ENCODE results near the gene SEC14L1. TPM values are rescaled to one million over a fixed set of nuclear protein-coding genes. Genes with fewer than 3 reads are reported as not detected.

Gene SEC14L1
- total RNA-seq (10 to 100 TPM; 47.2 to 58.4 (median 50.1) TPM), polyA plus RNA-seq (39.6 TPM)
- long read RNA-seq, donor 1, full-length matches to known transcripts = 30 of 84 reads
- long read RNA-seq, donor 1, partial matches to known transcripts = 15 of 84 reads
- long read RNA-seq, donor 1, other reads (novel, unspliced or antisense) = 39 of 84 reads
- long read RNA-seq, donor 2, full-length matches to known transcripts = 11 of 22 reads
- long read RNA-seq, donor 2, partial matches to known transcripts = 2 of 22 reads
- long read RNA-seq, donor 2, other reads (novel, unspliced or antisense) = 9 of 22 reads
- long read RNA-seq, donor 3, full-length matches to known transcripts = 37 of 106 reads
- long read RNA-seq, donor 3, partial matches to known transcripts = 28 of 106 reads
- long read RNA-seq, donor 3, other reads (novel, unspliced or antisense) = 41 of 106 reads
- long read RNA-seq, donor 4, full-length matches to known transcripts = 11 of 42 reads
- long read RNA-seq, donor 4, partial matches to known transcripts = 12 of 42 reads
- long read RNA-seq, donor 4, other reads (novel, unspliced or antisense) = 19 of 42 reads

DNA sequence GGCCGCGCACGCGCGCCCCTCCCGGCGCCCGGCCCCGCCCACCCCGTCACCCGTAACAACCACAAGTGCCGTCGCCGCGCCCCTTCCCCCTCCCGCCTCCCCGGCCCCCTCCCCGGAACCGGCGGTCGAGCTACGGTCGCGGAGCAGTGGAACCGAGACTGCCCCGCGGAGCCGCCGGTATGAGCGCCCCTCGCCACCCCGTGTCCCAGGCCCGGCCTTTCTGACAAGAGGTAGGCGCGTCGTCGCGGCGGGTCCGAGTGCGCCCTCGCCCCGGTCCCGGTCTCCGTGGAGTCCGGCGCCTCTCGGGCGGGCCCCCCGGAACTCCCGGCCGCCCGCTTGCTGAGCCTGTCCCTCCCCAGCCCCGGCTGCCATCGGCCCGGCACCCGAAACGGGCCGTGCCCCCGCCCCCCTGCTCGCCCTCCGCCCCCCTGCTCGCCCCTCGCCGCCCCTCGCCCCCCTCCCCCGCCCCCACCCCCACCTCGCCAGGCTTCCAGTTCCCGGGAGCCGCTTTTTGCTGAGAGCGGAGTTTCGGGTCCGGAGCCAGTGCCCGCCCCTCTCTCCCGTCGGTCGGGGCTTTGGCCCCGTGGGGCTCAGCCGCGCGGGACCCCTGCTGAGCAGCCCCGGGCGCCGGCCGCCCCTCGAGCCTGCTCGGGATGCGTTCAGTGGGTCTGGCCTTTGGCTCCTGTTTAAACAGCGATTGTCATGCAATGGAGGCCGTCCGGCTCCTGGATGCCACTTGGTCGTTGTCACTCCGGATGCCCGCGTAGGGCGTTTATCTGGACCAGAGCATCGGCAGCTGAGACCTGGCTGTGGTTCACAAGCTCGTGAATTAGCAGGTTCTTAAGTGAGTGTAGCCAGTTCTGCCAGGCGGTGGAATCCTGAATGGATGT is at the start of gene SEC14L1:
Gene SEC14L1, plus strand, starts transcription at position 92 of the 890 bp plus-strand sequence. CDS start 2,628 bp downstream, outside the sequence.
- ATAC-seq = no peak
- no peaks in the 10 kb centered on the region for H3K27me3 ChIP-seq (ENCODE audit: control insufficient read depth, insufficient read depth)
- WGBS = under 1% methylated on average over 98 of the region's 99 CpGs
- H3K4me1 ChIP-seq (ENCODE audit: control insufficient read depth, insufficient read depth, low read length) = peaks cover 7% of the 10 kb centered on the region
- peak within 1 kb of the TSS; percentile 95 for H3K4me3 ChIP-seq (ENCODE audit: low read length)
- no peaks in the 10 kb centered on the region for H3K9me3 ChIP-seq (ENCODE audit: control insufficient read depth, low read length)
- DNase-seq = peak; percentile 48 to 81 (median 73)
- H3K27ac ChIP-seq (ENCODE audit: low read length) = peak within 1 kb of the TSS; percentile 96
- intact Hi-C loops (cut with DNase I) = loop anchor here (5.0 to 10.0 kb wide), 3 partner anchors 44 to 74 kb away; no protein-coding TSS in a partner anchor

DNA sequence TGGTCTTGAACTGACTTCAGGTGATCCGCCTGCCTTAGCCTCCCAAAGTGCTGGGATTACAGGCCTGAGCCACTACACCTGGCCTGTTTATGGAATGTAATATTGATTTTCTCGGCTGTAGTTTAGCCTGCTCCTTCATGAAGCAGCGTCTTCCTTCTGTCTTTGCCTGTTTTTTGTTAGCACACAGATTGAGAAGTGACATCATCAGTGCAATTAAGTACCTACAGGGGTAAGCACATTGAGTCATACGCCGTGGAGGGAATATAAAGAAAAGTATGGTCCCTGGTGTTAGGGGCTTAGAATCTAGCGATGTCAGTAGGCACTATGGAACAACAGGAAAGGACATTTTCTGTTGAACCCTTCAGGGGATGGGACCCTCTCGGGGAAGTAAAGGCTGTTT is 48.7 kb upstream of the SEC14L1 start:
- ATAC-seq (no peak), DNase-seq (no peak)
- Histone ChIP-seq H3K27ac (ENCODE audit: low read length) (no peak overlapping the region), H3K4me1 (ENCODE audit: control insufficient read depth, insufficient read depth, low read length) (peaks cover 5% of the 10 kb centered on the region), H3K27me3 (ENCODE audit: control insufficient read depth, insufficient read depth) (no peaks in the 10 kb centered on the region), H3K9me3 (ENCODE audit: control insufficient read depth, low read length) (no peaks in the 10 kb centered on the region), H3K4me3 (ENCODE audit: low read length) (no peak overlapping the region)
- intact Hi-C loops (cut with DNase I) = loop anchor here in 3 of 4 donors (5.0 to 10.0 kb wide), 3 partner anchors 40 to 123 kb away; partner anchors contain the start of gene SEC14L1 (in 2 of the 3)
- WGBS = 88% methylated on average over 7 of the region's 7 CpGs

DNA sequence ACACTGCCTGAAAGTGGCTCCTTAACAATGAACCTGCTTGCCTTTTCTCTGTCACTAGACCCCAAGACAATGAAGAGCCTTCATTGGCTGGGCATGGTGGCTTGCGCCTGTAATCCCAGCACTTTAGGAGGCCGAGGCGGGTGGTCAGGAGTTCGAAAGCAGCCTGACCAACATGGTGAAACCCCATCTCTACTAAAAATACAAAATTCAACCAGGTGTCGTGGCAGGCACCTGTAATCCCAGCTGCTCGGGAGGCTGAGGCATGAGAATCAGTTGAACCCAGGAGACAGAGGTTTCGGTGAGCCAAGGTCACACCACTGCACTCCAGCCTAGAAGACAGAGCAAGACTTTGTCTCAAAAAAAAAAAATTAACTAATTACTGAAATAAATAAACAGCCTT is 45.3 kb upstream of the SEC14L1 start:
- no peak for ATAC-seq

DNA sequence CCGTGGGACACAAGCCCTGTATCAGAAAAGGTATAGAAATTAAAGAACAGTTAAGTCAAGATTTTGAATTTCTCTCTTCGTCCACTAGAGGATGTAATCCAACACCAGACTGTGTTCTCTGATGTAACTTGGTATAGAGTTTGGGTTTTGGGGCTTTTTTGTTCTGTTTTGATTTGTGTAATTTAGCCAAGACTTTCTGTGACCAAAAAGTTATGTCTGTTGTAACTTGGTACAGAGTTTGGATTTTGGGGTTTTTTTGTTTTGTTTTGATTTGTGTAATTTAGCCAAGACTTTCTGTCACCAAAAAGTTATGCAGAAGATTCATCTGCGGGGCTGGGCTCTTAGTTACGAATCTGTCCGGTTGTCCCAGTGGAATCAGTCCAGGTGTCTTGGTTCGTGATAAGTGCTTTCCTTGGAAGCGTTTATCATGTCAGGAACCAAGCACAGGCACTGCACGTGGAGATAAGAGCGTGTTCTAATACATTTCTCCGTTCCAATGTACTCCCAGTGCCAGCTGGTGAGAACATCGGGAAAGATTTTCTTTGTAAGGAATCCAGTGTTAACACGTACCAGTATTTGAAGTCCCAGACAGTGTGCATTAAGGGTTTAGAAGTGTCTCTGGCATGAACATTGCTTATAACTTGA is 44.1 kb upstream of the SEC14L1 start:
- intact Hi-C loops (cut with DNase I) = loop anchor here (5.0 to 10.0 kb wide), 4 partner anchors 36 to 118 kb away; partner anchors contain the start of gene SEC14L1 (in 3 of the 4)
- DNase-seq (peak in 2 of 3 donors; percentile 32 to 72), ATAC-seq (peak; percentile 81 to 82)
- Histone ChIP-seq H3K9me3 (ENCODE audit: control insufficient read depth, low read length) (no peaks in the 10 kb centered on the region), H3K4me1 (ENCODE audit: control insufficient read depth, insufficient read depth, low read length) (peaks cover 12% of the 10 kb centered on the region), H3K27ac (ENCODE audit: low read length) (peak overlapping the region; percentile 77), H3K4me3 (ENCODE audit: low read length) (no peak overlapping the region), H3K27me3 (ENCODE audit: control insufficient read depth, insufficient read depth) (no peaks in the 10 kb centered on the region)
- 14% methylated on average over 12 of the region's 12 CpGs for WGBS

More for the DNA sequence above, 45.3 kb upstream of the SEC14L1 start:
- 95% methylated on average over 7 of the region's 7 CpGs for WGBS
- Histone ChIP-seq H3K27me3 (ENCODE audit: control insufficient read depth, insufficient read depth) (no peaks in the 10 kb centered on the region), H3K27ac (ENCODE audit: low read length) (no peak overlapping the region), H3K4me3 (ENCODE audit: low read length) (no peak overlapping the region), H3K9me3 (ENCODE audit: control insufficient read depth, low read length) (no peaks in the 10 kb centered on the region), H3K4me1 (ENCODE audit: control insufficient read depth, insufficient read depth, low read length) (peaks cover 12% of the 10 kb centered on the region)
- DNase-seq = no peak
- intact Hi-C loops (cut with DNase I) = loop anchor here (5.0 to 10.0 kb wide), 4 partner anchors 37 to 119 kb away; partner anchors contain the start of gene SEC14L1 (in 3 of the 4)

DNA sequence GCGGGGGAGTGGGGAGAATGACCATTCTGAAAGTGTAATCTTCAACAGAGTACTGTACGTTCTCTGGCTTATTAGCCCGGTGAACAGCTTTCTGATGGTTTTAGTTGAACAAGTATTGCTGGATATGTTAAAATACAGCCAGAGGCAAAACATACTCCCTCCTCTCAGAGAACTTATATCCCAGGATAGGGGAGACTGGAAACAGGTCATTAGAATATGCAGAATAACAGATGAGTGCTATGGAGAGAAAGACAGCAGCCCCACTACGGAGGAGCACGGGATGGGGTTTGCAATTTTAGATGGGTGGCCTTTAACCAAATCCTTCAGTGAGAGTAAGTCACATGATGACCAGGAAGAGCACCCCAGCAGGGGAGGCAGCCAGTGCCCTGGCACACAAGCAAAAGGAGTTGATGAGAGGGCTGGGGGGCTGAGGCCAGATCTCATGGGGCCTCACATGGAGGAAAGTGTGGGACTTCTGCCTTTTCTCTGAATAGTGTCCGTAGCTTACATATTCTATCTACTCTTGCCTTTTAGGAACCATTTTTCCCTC is 43.1 kb upstream of the SEC14L1 start:
- H3K27me3 ChIP-seq (ENCODE audit: control insufficient read depth, insufficient read depth) = no peaks in the 10 kb centered on the region
- DNase-seq (no peak), ATAC-seq (no peak)
- no peak overlapping the region for H3K4me3 ChIP-seq (ENCODE audit: low read length)
- no peaks in the 10 kb centered on the region for H3K9me3 ChIP-seq (ENCODE audit: control insufficient read depth, low read length)
- intact Hi-C loops (cut with DNase I) = loop anchor here (5.0 to 10.0 kb wide), 4 partner anchors 35 to 117 kb away; partner anchors contain the start of gene SEC14L1 (in 3 of the 4)
- WGBS = 75% methylated on average over 6 of the region's 6 CpGs
- H3K4me1 ChIP-seq (ENCODE audit: control insufficient read depth, insufficient read depth, low read length) = peaks cover 12% of the 10 kb centered on the region
- H3K27ac ChIP-seq (ENCODE audit: low read length) = peak overlapping the region; percentile 82

DNA sequence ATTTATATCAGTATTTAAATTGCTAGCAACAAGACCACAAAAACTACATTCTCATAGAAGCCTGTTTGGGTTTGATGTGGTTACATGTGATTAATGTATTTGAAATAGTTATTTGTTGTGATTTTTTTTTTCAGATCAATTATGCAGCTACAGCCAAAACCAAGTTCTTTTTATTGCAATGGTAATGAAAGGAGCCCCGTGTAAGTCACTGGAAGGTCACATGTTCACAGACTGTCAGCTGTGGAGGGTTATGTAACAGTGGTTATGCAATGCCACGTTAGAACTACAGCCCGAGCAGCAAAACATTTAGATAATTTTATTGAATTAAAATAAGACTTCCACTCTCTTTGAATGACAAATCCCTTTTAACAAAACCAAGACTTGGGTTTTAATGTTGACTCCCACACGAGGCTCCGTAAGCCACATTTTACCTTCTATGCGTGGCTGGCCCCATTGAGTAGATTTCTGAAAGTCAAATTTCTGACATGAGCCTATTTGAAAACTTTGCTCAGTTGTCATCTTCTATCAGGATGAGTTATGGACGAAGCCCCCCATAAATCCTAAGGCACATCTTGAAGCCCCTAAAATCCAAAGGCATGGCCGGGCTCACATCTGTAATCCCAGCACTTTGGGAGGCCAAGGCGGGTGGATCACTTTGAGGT is 41.8 kb upstream of the SEC14L1 start:
- ATAC-seq = peak; percentile 72 to 77
- DNase-seq = peak in 1 of 3 donors; percentile 36
- Histone ChIP-seq H3K4me3 (ENCODE audit: low read length) (no peak overlapping the region), H3K27me3 (ENCODE audit: control insufficient read depth, insufficient read depth) (no peaks in the 10 kb centered on the region), H3K27ac (ENCODE audit: low read length) (peak overlapping the region; percentile 74), H3K4me1 (ENCODE audit: control insufficient read depth, insufficient read depth, low read length) (peaks cover 12% of the 10 kb centered on the region), H3K9me3 (ENCODE audit: control insufficient read depth, low read length) (no peaks in the 10 kb centered on the region)
- 48% methylated on average over 9 of the region's 9 CpGs for WGBS
- intact Hi-C loops (cut with DNase I) = loop anchor here (5.0 to 10.0 kb wide), 4 partner anchors 33 to 116 kb away; partner anchors contain the start of gene SEC14L1 (in 3 of the 4)

DNA sequence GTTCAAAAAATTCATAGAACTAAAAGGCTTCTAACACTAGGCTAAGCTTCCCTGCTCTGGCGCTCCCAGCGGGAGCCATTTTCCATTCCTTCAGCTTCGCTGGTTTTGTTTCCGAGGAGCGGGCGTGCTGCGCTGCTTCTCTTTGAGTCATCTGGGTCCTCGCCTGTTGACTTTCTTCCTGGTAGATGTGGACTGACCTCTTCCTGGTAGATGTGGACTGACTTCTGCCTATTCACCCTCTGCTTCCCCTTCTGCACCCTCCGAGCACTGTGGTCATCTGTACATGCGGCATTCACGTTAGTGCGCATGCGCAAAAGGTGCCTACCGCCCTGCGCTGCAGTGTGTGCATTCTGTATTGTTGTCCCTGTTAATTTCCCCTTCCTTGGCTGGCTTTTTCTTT is 40.8 kb upstream of the SEC14L1 start:
- WGBS = 91% methylated on average over 15 of the region's 15 CpGs
- intact Hi-C loops (cut with DNase I) = loop anchor here (5.0 to 10.0 kb wide), 4 partner anchors 32 to 115 kb away; partner anchors contain the start of gene SEC14L1 (in 3 of the 4)
- Histone ChIP-seq H3K27ac (ENCODE audit: low read length) (no peak overlapping the region), H3K4me1 (ENCODE audit: control insufficient read depth, insufficient read depth, low read length) (peaks cover 12% of the 10 kb centered on the region), H3K9me3 (ENCODE audit: control insufficient read depth, low read length) (no peaks in the 10 kb centered on the region), H3K4me3 (ENCODE audit: low read length) (no peak overlapping the region), H3K27me3 (ENCODE audit: control insufficient read depth, insufficient read depth) (no peaks in the 10 kb centered on the region)
- DNase-seq (peak; percentile 73 to 89 (median 89)), ATAC-seq (peak; percentile 39 to 40)

DNA sequence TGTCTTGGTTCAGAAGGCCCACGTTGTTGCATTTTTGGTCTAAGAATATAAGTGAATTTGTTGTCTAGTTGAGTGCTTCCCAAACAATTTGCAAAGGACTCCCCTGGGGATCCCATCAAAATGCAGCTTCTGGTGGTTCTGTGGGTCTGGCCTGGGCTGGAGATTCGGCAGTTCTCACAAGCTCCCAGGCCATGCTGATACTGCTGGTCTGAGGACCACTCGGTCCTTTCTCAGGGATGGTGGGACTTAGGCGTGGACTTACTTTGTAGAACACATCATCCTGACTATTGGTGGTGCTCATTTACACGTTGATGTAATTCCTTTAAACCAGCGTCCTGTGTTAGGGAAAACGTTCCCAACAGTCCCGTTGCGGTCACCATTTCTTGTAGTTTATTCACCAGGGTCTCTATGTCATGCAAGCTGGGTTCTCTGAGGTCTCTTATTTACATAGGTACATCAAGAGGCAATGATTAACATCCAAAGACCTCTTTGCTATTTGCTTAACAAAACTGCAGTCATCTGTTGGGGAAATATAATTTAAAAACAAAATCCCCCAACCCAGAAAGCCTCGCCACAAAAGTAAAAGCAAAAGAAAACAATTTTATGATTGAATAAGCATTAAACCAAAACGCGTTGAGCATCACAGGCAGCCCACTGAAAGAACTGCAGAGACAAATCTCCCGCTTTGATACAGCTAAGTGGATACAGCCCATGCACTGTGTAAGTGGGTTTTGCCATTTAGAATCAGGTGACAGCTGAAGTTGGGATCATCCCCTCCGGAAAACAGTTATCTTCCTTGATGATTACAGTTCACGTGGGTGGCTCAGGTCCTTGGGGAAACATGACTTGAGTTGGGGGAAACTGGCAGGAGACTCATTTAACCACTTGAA is 39.0 kb upstream of the SEC14L1 start:
- no peak overlapping the region for H3K27ac ChIP-seq (ENCODE audit: low read length)
- peaks cover 12% of the 10 kb centered on the region for H3K4me1 ChIP-seq (ENCODE audit: control insufficient read depth, insufficient read depth, low read length)
- intact Hi-C loops (cut with DNase I) = loop anchor here in 1 of 4 donors (10.0 kb wide), 1 partner anchor 113 kb away; no protein-coding TSS in a partner anchor
- DNase-seq (no peak), ATAC-seq (no peak)
- H3K4me3 ChIP-seq (ENCODE audit: low read length) = no peak overlapping the region
- no peaks in the 10 kb centered on the region for H3K27me3 ChIP-seq (ENCODE audit: control insufficient read depth, insufficient read depth)
- WGBS = 74% methylated on average over 15 of the region's 15 CpGs
- H3K9me3 ChIP-seq (ENCODE audit: control insufficient read depth, low read length) = no peaks in the 10 kb centered on the region
